OCI-LY3 (cell line): Measurements from ENCODE around the gene PCGF2.

Experiments
- CTCF ChIP-seq: fragments of 200-600, 300-600 bp; sonication (generic); IDR thresholded peaks from 2 replicates; pipeline ENCODE4 v1.5.1; 2014; ENCODE audit warnings: antibody characterized with exemption, low read length, low read depth
- EZH2phosphoT487 ChIP-seq: fragments of 200-600 bp; shearing (Covaris generic); IDR thresholded peaks from 2 replicates; pipeline ENCODE4 v1.6.1; 2018; ENCODE audit warnings: antibody characterized with exemption, mixed run types, low read depth

DNA sequence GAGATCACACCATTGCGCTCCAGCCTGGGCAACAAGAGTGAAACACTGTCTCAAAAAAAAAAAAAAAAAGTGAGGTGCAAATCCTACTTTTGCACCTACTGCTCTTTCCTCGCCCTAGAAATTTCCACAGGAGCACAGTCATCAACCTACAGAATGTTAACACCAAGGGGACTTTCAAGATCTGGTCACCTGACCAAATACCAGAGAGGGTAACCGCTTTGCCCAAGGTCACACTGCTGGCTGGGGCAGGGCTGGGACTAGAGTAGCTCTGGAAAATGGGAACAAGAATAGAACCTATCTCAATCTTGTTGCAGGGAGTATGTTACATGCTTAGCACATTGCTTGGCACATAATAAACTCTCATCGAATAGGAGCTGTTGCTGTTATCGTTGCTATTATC lies 49.4 kb downstream of the PCGF2 start:
- TF ChIP-seq CTCF (no peak), EZH2phosphoT487 (no peak)
